ENCODE results near the gene GRAMD4. TPM values are rescaled to one million over a fixed set of nuclear protein-coding genes. Genes with fewer than 3 reads are reported as not detected.

Gene GRAMD4
- polyA plus RNA-seq, 3 donors: 9.5 to 33.3 (median 12.6) TPM

DNA sequence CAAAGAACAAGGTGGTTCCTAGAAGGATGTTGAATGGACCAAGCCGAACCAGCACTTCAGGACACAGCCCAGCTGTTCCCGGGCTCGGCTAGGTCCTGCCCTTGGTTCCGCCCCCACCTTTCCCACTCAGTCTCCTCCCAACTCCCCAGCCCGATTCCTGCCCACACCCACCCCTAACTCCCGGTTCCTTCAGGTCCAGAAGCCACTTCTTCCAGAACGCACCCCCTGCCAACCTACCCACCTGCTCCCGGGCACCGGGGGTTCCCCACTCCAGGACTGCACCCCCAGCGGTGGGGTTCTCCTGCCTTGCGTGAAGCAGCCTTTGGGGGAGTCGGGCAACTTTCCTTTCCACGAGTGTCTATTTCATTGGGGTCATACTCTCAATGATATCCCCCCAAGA, 87.1 kb downstream of the GRAMD4 start:
- no peaks in the 10 kb centered on the region for H3K9me3 ChIP-seq (replicated peaks in 1 of 2; ENCODE audit: control insufficient read depth in 1 of 2, insufficient read depth in 1 of 2, low read length in 2 of 2)
- no peaks in the 10 kb centered on the region for H3K27me3 ChIP-seq (ENCODE audit: control insufficient read depth in 2 of 2, insufficient read depth in 2 of 2, low read length in 2 of 2)
- WGBS (ENCODE audit: insufficient coverage): 93% methylated on average over 12 of the region's 13 CpGs
- H3K4me1 Mint-ChIP-seq: no peaks in the 10 kb centered on the region
- no peaks in the 10 kb centered on the region for H3K9me3 Mint-ChIP-seq
- H3K36me3 ChIP-seq (replicated peaks in 1 of 2; ENCODE audit: control insufficient read depth in 1 of 2, insufficient read depth in 2 of 2, low read length in 2 of 2): peaks cover 90 to 100% of the 10 kb centered on the region in 2 donors
- H3K4me3 ChIP-seq (replicated peaks in 1 of 3; ENCODE audit: low read depth in 2 of 3, low read length in 3 of 3): no peak overlapping the region
- no peaks in the 10 kb centered on the region for H3K4me1 ChIP-seq (ENCODE audit: control insufficient read depth in 1 of 2, insufficient read depth in 2 of 2, low read length in 2 of 2)
- no peak overlapping the region for H3K4me2 ChIP-seq (replicated peaks; ENCODE audit: extremely low read depth, low read length, poor library complexity, severe bottlenecking)
- no peak overlapping the region for H3K9ac ChIP-seq (ENCODE audit: insufficient read depth, low read length, poor library complexity, severe bottlenecking)
- peaks cover 0 to 2% (median 0%) of the 10 kb centered on the region in 3 donors for H3K27me3 Mint-ChIP-seq (ENCODE audit: low read depth in 3 of 3)
- TF ChIP-seq, protein P1, sequence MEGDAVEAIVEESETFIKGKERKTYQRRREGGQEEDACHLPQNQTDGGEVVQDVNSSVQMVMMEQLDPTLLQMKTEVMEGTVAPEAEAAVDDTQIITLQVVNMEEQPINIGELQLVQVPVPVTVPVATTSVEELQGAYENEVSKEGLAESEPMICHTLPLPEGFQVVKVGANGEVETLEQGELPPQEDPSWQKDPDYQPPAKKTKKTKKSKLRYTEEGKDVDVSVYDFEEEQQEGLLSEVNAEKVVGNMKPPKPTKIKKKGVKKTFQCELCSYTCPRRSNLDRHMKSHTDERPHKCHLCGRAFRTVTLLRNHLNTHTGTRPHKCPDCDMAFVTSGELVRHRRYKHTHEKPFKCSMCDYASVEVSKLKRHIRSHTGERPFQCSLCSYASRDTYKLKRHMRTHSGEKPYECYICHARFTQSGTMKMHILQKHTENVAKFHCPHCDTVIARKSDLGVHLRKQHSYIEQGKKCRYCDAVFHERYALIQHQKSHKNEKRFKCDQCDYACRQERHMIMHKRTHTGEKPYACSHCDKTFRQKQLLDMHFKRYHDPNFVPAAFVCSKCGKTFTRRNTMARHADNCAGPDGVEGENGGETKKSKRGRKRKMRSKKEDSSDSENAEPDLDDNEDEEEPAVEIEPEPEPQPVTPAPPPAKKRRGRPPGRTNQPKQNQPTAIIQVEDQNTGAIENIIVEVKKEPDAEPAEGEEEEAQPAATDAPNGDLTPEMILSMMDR (IDR thresholded peaks at IDR 0.05): no peak
- H3K27ac Mint-ChIP-seq: no peak overlapping the region
- peaks cover 1% of the 10 kb centered on the region for H3K79me2 ChIP-seq (ENCODE audit: insufficient read depth, low read length)
- intact Hi-C loops (cut with micrococcal nuclease): no loop called here
- no peak overlapping the region for H2AFZ ChIP-seq (ENCODE audit: insufficient read depth, low read depth, low read length, poor library complexity, severe bottlenecking)
- DNase-seq: no peak
- peaks cover 93 to 100% of the 10 kb centered on the region in 2 donors for H3K36me3 Mint-ChIP-seq
- H3K27ac ChIP-seq (ENCODE audit: low read depth in 1 of 2, low read length in 2 of 2): no peak overlapping the region
- H3K4me3 Mint-ChIP-seq: no peak overlapping the region
- peaks cover 80% of the 10 kb centered on the region for H4K20me1 ChIP-seq (ENCODE audit: insufficient read depth, low read length)

DNA sequence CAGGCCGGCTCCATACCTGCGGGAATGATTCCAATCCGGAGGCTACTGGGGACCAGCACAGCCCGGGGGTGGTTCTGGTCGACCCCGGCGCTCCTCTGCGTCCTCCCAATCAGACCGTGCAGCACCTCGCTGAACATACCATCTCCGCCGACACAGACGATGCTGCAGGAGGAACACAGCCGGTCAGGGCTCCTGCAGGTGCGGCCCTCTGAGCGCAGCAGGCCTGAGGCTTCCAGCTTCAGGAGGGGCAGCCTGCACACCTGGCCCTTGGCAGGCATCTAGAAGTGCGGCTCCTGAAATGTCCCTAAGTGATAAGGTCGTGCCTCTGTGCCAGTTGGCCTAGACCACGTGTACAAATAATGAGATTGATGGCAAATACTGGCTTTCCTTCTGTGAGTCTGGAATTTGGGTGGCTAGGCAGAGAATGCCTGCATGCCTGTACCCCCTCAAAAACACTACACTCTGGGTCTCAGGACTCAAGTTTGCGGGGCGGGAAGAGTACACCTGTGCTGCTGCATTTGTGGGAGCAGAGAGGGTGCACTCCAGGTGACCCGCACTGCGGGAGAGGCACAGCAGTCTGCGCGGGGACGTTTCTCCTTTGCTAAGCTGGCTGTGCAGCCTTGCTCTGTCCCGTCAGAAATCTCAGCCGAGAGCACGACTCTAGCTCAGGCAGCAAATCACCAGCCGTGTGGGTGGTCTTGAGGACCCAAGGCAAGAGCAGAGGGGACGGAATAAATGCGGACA, 87.8 kb downstream of the GRAMD4 start:
- intact Hi-C loops (cut with micrococcal nuclease): no loop called here
- peaks cover 87 to 100% of the 10 kb centered on the region in 2 donors for H3K36me3 ChIP-seq (replicated peaks in 1 of 2; ENCODE audit: control insufficient read depth in 1 of 2, insufficient read depth in 2 of 2, low read length in 2 of 2)
- Mint-ChIP-seq H3K27me3 (ENCODE audit: low read depth in 3 of 3) (peaks cover 0 to 2% (median 0%) of the 10 kb centered on the region in 3 donors), H3K4me3 (no peak overlapping the region), H3K27ac (peak overlapping the region in 2 of 7 donors; percentile 48 to 73), H3K36me3 (peaks cover 90 to 100% of the 10 kb centered on the region in 2 donors), H3K4me1 (no peaks in the 10 kb centered on the region), H3K9me3 (no peaks in the 10 kb centered on the region)
- H3K9me3 ChIP-seq (replicated peaks in 1 of 2; ENCODE audit: control insufficient read depth in 1 of 2, insufficient read depth in 1 of 2, low read length in 2 of 2): no peaks in the 10 kb centered on the region
- H3K9ac ChIP-seq (ENCODE audit: insufficient read depth, low read length, poor library complexity, severe bottlenecking): no peak overlapping the region
- no peak overlapping the region for H2AFZ ChIP-seq (ENCODE audit: insufficient read depth, low read depth, low read length, poor library complexity, severe bottlenecking)
- peaks cover 2% of the 10 kb centered on the region for H3K79me2 ChIP-seq (ENCODE audit: insufficient read depth, low read length)
- no peak overlapping the region for H3K27ac ChIP-seq (ENCODE audit: low read depth in 1 of 2, low read length in 2 of 2)
- H3K4me3 ChIP-seq (replicated peaks in 1 of 3; ENCODE audit: low read depth in 2 of 3, low read length in 3 of 3): no peak overlapping the region
- no peaks in the 10 kb centered on the region for H3K4me1 ChIP-seq (ENCODE audit: control insufficient read depth in 1 of 2, insufficient read depth in 2 of 2, low read length in 2 of 2)
- H3K4me2 ChIP-seq (replicated peaks; ENCODE audit: extremely low read depth, low read length, poor library complexity, severe bottlenecking): no peak overlapping the region
- H3K27me3 ChIP-seq (ENCODE audit: control insufficient read depth in 2 of 2, insufficient read depth in 2 of 2, low read length in 2 of 2): no peaks in the 10 kb centered on the region
- TF ChIP-seq, protein P1 (IDR thresholded peaks at IDR 0.05): no peak
- peaks cover 80% of the 10 kb centered on the region for H4K20me1 ChIP-seq (ENCODE audit: insufficient read depth, low read length)
- WGBS (ENCODE audit: insufficient coverage): 98% methylated on average over 32 of the region's 32 CpGs
- no peak for DNase-seq

All from CD14-positive monocyte (primary cell).